OCI-LY3 (cell line): ENCODE results near the gene MOCOS.
A peak's percentile ranks its signal among the peaks of the same experiment; 100 is the strongest.

Experiments used
- H2AFZ ChIP-seq: fragments of 200-600, 300-600 bp; shearing (Covaris generic); 2 replicates; pipeline ENCODE4 v1.6.0; 2014; ENCODE audit warnings: antibody characterized with exemption, low read depth, low read length
- H3K27ac ChIP-seq: fragments of 200-600, 300-600 bp; sonication (generic); 2 replicates; pipeline ENCODE4 v1.5.1; 2014; ENCODE audit warnings: mild to moderate bottlenecking, low read length, moderate library complexity, mixed read lengths
- H3K27me3 ChIP-seq: fragments of 200-600, 300-600 bp; sonication (generic); 2 replicates; pipeline ENCODE4 v1.6.1; 2014; ENCODE audit warnings: low read depth, low read length, mixed read lengths
- H3K36me3 ChIP-seq: fragments of 200-600, 300-600 bp; sonication (generic); replicated peaks from 2 replicates; pipeline ENCODE3; 2014; ENCODE audit warnings: low read depth, low read length, mixed read lengths
- H3K4me1 ChIP-seq: fragments of 300-600, 200-600 bp; sonication (generic); 2 replicates; pipeline ENCODE4 v1.6.1; 2014; ENCODE audit warnings: low read length, mixed read lengths
- H3K4me2 ChIP-seq: fragments of 200-600, 300-600 bp; sonication (generic); 2 replicates; pipeline ENCODE4 v1.6.1; 2014; ENCODE audit warnings: low read length, mixed read lengths
- H3K4me3 ChIP-seq: fragments of 300-600, 200-600 bp; sonication (generic); 2 replicates; pipeline ENCODE4 v1.5.1; 2014; ENCODE audit warnings: antibody characterized with exemption, mild to moderate bottlenecking, low read length, moderate library complexity
- H3K79me2 ChIP-seq: fragments of 300-600, 200-600 bp; shearing (Covaris generic); 2 replicates; pipeline ENCODE4 v1.6.1; 2014; ENCODE audit warnings: mild to moderate bottlenecking, low read length, mixed read lengths
- H3K9ac ChIP-seq: fragments of 300-600, 200-600 bp; shearing (Covaris generic); 2 replicates; pipeline ENCODE4 v1.6.0; 2014; ENCODE audit warnings: mild to moderate bottlenecking, low read length, moderate library complexity
- H3K9me3 ChIP-seq: fragments of 200-600, 300-600 bp; shearing (Covaris generic); 2 replicates; pipeline ENCODE4 v1.6.1; 2014; ENCODE audit warnings: low read length, mixed read lengths; ENCODE audit not compliant: insufficient read depth
- H4K20me1 ChIP-seq: fragments of 200-600, 300-600 bp; sonication (generic); 2 replicates; pipeline ENCODE4 v1.6.1; 2016; ENCODE audit warnings: low read length, mixed read lengths; ENCODE audit not compliant: insufficient read depth
- EZH2phosphoT487 ChIP-seq: fragments of 200-600 bp; shearing (Covaris generic); IDR thresholded peaks from 2 replicates; pipeline ENCODE4 v1.6.1; 2018; ENCODE audit warnings: antibody characterized with exemption, mixed run types, low read depth
- TF ChIP-seq, protein P1 (sequence below): fragments of 200-600, 300-600 bp; sonication (generic); IDR thresholded peaks from 2 replicates; pipeline ENCODE4 v1.5.1; 2014; ENCODE audit warnings: antibody characterized with exemption, low read length, low read depth

Gene MOCOS

DNA sequence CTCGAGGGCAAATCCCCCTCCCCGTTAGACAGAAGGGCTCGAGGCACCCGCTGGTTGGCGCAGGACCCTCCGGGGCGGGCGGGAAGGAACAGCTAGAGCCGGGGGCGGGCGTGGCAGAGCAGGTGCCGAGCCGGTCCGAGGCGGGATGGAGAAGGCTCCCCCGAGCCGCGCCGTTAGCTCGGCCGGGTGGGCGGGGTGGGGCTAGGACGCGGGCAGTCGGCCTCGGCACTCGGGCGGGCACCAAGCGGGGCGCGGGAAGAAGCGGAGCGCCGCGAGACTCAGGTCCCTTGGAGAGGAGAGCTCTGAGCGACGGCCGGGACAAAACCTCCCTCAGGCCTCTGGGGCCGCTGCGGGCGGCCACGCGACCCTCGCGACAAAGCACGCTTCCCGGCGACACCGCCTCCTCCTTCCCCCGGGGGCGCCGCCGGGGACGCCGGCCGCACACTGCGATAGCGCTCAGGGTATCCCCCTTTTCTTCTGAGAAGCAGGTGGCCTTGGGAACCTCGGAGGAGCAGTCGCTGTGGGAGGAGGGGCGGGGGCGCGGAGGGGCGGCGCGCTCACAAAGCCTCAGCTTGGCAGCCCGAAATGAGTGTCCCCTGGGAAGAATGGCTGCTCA, 110.9 kb downstream of the MOCOS start:
- H3K9ac ChIP-seq, result no peak overlapping the region
- peak overlapping the region; percentile 74 for H3K4me3 ChIP-seq
- H3K4me2 ChIP-seq, result peak overlapping the region; percentile 73
- H3K9me3 ChIP-seq, result no peaks in the 10 kb centered on the region
- TF ChIP-seq EZH2phosphoT487, result no peak
- TF ChIP-seq, protein P1, sequence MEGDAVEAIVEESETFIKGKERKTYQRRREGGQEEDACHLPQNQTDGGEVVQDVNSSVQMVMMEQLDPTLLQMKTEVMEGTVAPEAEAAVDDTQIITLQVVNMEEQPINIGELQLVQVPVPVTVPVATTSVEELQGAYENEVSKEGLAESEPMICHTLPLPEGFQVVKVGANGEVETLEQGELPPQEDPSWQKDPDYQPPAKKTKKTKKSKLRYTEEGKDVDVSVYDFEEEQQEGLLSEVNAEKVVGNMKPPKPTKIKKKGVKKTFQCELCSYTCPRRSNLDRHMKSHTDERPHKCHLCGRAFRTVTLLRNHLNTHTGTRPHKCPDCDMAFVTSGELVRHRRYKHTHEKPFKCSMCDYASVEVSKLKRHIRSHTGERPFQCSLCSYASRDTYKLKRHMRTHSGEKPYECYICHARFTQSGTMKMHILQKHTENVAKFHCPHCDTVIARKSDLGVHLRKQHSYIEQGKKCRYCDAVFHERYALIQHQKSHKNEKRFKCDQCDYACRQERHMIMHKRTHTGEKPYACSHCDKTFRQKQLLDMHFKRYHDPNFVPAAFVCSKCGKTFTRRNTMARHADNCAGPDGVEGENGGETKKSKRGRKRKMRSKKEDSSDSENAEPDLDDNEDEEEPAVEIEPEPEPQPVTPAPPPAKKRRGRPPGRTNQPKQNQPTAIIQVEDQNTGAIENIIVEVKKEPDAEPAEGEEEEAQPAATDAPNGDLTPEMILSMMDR, result no peak
- no peaks in the 10 kb centered on the region for H3K4me1 ChIP-seq
- H2AFZ ChIP-seq, result no peak overlapping the region
- H4K20me1 ChIP-seq, result no peaks in the 10 kb centered on the region
- H3K27me3 ChIP-seq, result peaks cover 40% of the 10 kb centered on the region
- H3K79me2 ChIP-seq, result no peaks in the 10 kb centered on the region
- no peak overlapping the region for H3K27ac ChIP-seq
- no peaks in the 10 kb centered on the region for H3K36me3 ChIP-seq

GRCh38 chr18:36299015-36299414, 111.7 kb downstream of the MOCOS start:
- H3K27me3 ChIP-seq, result peaks cover 42% of the 10 kb centered on the region
- no peaks in the 10 kb centered on the region for H4K20me1 ChIP-seq
- H3K9ac ChIP-seq, result no peak overlapping the region
- H3K79me2 ChIP-seq, result no peaks in the 10 kb centered on the region
- H3K4me2 ChIP-seq, result no peak overlapping the region
- no peak overlapping the region for H3K4me3 ChIP-seq
- no peak overlapping the region for H2AFZ ChIP-seq
- H3K4me1 ChIP-seq, result no peaks in the 10 kb centered on the region
- no peaks in the 10 kb centered on the region for H3K36me3 ChIP-seq
- no peak for TF ChIP-seq EZH2phosphoT487
- TF ChIP-seq, protein P1, result no peak
- H3K9me3 ChIP-seq, result no peaks in the 10 kb centered on the region
- no peak overlapping the region for H3K27ac ChIP-seq

DNA sequence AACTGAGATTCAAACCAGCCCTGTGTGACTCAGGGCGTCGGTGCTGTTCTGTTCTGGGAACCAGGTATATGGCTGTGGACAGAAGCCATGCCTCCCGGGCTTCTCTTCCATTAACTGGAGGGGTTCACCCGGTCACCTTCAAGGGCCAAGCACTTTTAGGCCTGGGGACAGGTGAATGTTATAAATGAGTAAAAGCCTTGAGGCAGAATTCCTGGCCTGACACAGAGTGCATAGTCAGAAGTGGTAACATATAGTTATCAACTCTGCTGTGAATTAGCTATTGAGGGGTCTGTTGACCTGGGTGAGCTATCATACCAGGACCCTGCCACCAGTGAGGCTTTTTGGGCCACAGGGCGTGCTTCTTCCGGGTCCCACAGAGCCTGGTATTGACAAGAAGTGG, 112.9 kb downstream of the MOCOS start:
- Histone ChIP-seq H3K4me1 (no peaks in the 10 kb centered on the region), H4K20me1 (no peaks in the 10 kb centered on the region), H3K4me2 (no peak overlapping the region), H3K4me3 (no peak overlapping the region), H3K36me3 (no peaks in the 10 kb centered on the region), H3K27me3 (peaks cover 40% of the 10 kb centered on the region), H3K79me2 (no peaks in the 10 kb centered on the region), H3K9ac (no peak overlapping the region), H3K9me3 (no peaks in the 10 kb centered on the region), H2AFZ (no peak overlapping the region), H3K27ac (no peak overlapping the region)
- no peak for TF ChIP-seq EZH2phosphoT487
- TF ChIP-seq, protein P1, result no peak

DNA sequence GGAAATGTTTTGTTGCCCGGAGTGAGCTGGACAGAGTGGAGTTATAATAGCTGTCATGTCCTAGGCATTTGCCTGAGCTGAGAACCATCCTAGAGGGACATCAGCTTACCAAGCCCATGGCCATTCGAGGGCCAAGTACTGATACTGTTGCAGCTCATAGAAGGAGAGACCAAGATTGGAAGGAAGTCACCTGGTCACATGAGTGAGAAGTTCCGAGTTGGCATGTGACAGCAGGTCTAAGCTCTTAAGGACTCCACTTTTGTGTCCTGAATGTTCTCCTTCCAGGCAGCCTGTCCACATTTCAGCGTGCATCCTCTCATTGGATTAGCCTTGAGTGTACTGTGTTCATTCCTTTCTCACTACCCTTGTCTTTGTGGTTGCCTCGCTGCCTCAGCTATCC, 114.6 kb downstream of the MOCOS start:
- H3K4me2 ChIP-seq, result no peak overlapping the region
- no peak overlapping the region for H3K4me3 ChIP-seq
- H3K79me2 ChIP-seq, result no peaks in the 10 kb centered on the region
- no peak overlapping the region for H3K9ac ChIP-seq
- H2AFZ ChIP-seq, result no peak overlapping the region
- no peaks in the 10 kb centered on the region for H3K36me3 ChIP-seq
- H3K27ac ChIP-seq, result no peak overlapping the region
- no peaks in the 10 kb centered on the region for H3K4me1 ChIP-seq
- TF ChIP-seq EZH2phosphoT487, result no peak
- TF ChIP-seq, protein P1, result no peak
- H3K9me3 ChIP-seq, result no peaks in the 10 kb centered on the region
- H4K20me1 ChIP-seq, result no peaks in the 10 kb centered on the region
- peaks cover 52% of the 10 kb centered on the region for H3K27me3 ChIP-seq
